ENCODE measurements around the gene TAF6.

DNA sequence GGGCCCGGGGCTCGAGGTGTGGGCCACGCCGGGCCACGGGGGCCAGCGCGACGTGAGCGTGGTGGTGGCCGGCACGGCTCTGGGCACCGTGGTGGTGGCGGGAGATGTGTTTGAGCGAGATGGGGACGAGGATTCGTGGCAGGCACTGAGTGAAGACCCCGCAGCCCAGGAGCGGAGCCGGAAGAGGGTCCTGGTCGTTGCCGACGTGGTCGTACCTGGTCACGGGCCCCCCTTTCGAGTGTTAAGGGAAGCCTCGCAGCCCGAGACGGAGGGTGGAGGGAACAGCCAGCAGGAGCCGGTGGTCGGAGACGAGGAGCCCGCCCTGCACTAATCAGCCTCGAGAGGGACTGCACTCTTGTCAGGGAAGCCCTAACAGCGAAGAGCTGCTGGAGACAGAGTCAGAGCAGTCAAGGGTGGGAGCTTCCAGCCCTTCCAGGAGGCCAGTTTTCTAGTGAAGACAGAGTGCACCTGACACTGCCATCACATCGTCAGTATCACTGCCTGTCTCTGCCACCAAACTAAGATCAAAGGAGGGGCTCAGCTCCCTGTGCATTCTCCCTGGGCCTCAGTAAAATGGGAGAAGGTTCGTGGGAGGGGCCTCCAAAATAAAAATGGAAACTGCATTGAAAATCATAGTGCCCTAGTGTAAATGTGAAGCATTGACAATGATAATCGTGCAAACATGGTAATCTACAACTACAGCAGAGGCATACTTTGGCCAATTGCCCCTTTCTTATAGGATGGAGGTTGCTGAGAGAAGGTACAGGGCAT, 8.9 kb upstream of the TAF6 start:
- TF ChIP-seq POLR2AphosphoS5 (IDR thresholded peaks at IDR 0.05) (no peak), POLR2A (IDR thresholded peaks at IDR 0.05) (no peak)
- TF ChIP-seq, protein P1, sequence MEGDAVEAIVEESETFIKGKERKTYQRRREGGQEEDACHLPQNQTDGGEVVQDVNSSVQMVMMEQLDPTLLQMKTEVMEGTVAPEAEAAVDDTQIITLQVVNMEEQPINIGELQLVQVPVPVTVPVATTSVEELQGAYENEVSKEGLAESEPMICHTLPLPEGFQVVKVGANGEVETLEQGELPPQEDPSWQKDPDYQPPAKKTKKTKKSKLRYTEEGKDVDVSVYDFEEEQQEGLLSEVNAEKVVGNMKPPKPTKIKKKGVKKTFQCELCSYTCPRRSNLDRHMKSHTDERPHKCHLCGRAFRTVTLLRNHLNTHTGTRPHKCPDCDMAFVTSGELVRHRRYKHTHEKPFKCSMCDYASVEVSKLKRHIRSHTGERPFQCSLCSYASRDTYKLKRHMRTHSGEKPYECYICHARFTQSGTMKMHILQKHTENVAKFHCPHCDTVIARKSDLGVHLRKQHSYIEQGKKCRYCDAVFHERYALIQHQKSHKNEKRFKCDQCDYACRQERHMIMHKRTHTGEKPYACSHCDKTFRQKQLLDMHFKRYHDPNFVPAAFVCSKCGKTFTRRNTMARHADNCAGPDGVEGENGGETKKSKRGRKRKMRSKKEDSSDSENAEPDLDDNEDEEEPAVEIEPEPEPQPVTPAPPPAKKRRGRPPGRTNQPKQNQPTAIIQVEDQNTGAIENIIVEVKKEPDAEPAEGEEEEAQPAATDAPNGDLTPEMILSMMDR (IDR thresholded peaks at IDR 0.05) = no peak

Measured in breast epithelium (tissue), 3 donors.